Activated naive CD8-positive, alpha-beta T cell treated with anti-CD3 and anti-CD28 coated beads, Interleukin-2, amount 50 U/mL, for 24 hours (primary cell): ENCODE results near the gene SBF2.
"Not testable (repeated sequence)": the region's sequence is repeated elsewhere in the genome, so short reads cannot be mapped to it uniquely, and the experiment has no call there.

ENCODE experiments used
- ATAC-seq: fragments of 150-1000 bp; cut with Tn5 transposase; one replicate; pipeline ENCODE4 v1.10.0; 2021
- DNase-seq: peaks from one replicate; pipeline ENCODE4 v3.0.0; 2021
- H3K27ac Mint-ChIP-seq: one replicate; pipeline ENCODE4 v1.8.0; 2021; ENCODE audit warnings: mild to moderate bottlenecking, mixed read lengths
- H3K27me3 Mint-ChIP-seq: one replicate; pipeline ENCODE4 v1.8.0; 2021; ENCODE audit warnings: mixed read lengths
- H3K36me3 Mint-ChIP-seq: one replicate; pipeline ENCODE4 v1.8.0; 2021; ENCODE audit warnings: low read depth, mixed read lengths
- H3K4me1 Mint-ChIP-seq: one replicate; pipeline ENCODE4 v1.8.0; 2021; ENCODE audit warnings: mixed read lengths
- H3K4me3 Mint-ChIP-seq: one replicate; pipeline ENCODE4 v1.8.0; 2021; ENCODE audit warnings: mild to moderate bottlenecking, moderate library complexity, mixed read lengths
- H3K9me3 Mint-ChIP-seq: one replicate; pipeline ENCODE4 v1.8.0; 2021; ENCODE audit warnings: mixed read lengths

The SBF2 gene

DNA sequence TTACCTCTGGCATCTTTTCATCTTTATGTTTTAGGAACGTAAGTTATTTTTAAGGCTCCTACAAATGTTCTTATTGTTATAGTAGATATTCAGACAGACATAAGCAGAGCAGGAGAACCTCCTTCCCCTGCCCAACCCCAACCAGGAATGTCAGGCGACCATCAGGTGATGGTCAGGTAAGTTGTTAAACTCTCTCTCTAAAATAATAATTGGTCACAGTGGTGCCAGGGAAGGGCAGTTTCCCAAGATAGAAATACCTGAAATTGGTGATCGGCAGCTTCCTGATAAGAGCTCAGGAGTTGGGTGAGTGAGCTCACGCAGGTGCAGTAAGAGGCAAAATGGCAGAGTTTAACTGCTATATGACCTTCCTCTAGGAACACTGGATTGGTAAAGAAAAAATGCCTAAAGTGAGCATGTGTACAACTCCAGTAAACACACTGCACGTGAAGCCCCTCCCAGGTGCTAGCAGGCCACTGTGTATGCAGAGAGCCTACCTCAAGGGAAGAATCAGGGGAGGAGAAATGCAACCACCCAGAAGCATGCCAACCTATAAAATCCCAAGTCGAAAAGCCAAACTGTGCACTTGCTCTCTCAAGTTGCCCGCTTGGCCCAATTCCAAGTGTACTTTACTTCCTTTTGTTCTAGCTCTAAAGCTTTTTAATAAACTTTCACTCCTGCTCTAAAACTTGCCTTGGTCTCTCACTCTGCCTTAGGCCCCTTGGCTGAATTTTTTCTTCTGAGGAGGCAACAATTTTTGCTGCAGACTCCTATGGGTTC is 273.9 kb downstream of the SBF2 start:
- H3K27ac Mint-ChIP-seq = no peak overlapping the region
- DNase-seq (no peak), ATAC-seq (no peak)
- no peaks in the 10 kb centered on the region for H3K27me3 Mint-ChIP-seq
- no peak overlapping the region for H3K4me3 Mint-ChIP-seq
- peaks cover 7% of the 10 kb centered on the region for H3K36me3 Mint-ChIP-seq
- H3K4me1 Mint-ChIP-seq = peaks cover 13% of the 10 kb centered on the region
- no peaks in the 10 kb centered on the region for H3K9me3 Mint-ChIP-seq

DNA sequence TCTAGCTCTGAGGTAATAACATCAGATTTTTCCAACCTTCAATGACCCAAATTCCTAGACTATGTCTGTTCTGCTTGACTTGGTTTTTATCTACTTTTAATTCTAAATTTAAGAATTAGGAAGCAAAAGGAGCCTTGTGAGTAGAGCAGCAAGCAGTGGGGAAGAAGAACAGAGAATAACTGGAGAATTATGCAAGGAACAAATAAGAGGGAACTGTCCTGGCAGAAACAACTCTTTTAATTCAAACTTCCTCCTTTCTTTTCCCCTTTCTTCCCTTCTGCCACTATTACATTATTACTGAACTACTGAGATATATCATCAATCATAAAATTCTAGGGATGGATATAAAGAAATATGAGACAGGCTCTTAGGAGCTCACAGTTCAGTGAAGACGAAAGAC is 276.1 kb downstream of the SBF2 start:
- peaks cover 11% of the 10 kb centered on the region for H3K36me3 Mint-ChIP-seq
- no peaks in the 10 kb centered on the region for H3K27me3 Mint-ChIP-seq
- H3K4me1 Mint-ChIP-seq = peaks cover 13% of the 10 kb centered on the region

GRCh38 chr11:10017050-10017449 is 277.0 kb downstream of the SBF2 start:
- ATAC-seq = no peak
- peaks cover 13% of the 10 kb centered on the region for H3K36me3 Mint-ChIP-seq

More for the DNA sequence above, 276.1 kb downstream of the SBF2 start:
- no peak for ATAC-seq
- H3K9me3 Mint-ChIP-seq = peaks cover 16% of the 10 kb centered on the region
- H3K4me3 Mint-ChIP-seq = no peak overlapping the region
- DNase-seq = no peak
- no peak overlapping the region for H3K27ac Mint-ChIP-seq

GRCh38 chr11:10012068-10012467 is 282.0 kb downstream of the SBF2 start:
- Mint-ChIP-seq H3K4me1 (no peaks in the 10 kb centered on the region), H3K9me3 (peaks cover 38% of the 10 kb centered on the region)

More at GRCh38 chr11:10017050-10017449, 277.0 kb downstream of the SBF2 start:
- H3K4me3 Mint-ChIP-seq = no peak overlapping the region
- no peak overlapping the region for H3K27ac Mint-ChIP-seq
- H3K27me3 Mint-ChIP-seq = no peaks in the 10 kb centered on the region
- peaks cover 10% of the 10 kb centered on the region for H3K4me1 Mint-ChIP-seq
- peaks cover 19% of the 10 kb centered on the region for H3K9me3 Mint-ChIP-seq
- DNase-seq = no peak

DNA sequence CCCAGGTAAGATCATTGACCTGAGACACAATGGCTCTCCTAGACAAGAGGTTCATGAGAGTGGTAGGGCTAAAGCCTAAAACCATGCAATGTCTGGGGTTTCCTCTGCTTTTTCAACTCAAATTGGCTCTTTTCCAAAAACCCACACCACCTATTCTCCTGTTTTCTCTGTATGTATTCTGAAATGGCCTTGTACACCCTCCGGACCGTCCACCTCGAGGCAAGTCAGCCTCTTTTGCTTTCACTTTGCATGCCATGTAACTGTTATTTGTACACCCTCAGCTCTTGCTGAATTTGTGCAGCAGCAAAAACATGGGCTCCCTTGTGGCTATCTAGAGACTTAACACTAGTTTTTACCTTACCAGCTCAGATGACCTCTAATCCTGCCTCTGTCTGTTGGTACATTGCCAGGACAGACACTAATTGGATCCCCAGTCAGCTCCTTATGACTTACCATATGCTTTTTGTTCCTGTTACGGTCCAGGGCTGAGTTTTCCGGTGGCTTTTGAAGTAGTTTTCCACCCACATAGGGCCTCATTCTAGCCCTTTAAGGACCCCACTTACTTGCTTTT is 288.0 kb downstream of the SBF2 start:
- DNase-seq = no peak
- no peak for ATAC-seq
- no peaks in the 10 kb centered on the region for H3K4me1 Mint-ChIP-seq
- no peaks in the 10 kb centered on the region for H3K27me3 Mint-ChIP-seq
- peaks cover under 1% of the 10 kb centered on the region for H3K36me3 Mint-ChIP-seq
- peaks cover 9% of the 10 kb centered on the region for H3K9me3 Mint-ChIP-seq
- H3K27ac Mint-ChIP-seq = no peak overlapping the region
- H3K4me3 Mint-ChIP-seq = no peak overlapping the region

More at GRCh38 chr11:10012068-10012467, 282.0 kb downstream of the SBF2 start:
- ATAC-seq (no peak), DNase-seq (no peak)
- H3K27me3 Mint-ChIP-seq = no peaks in the 10 kb centered on the region
- peaks cover 19% of the 10 kb centered on the region for H3K36me3 Mint-ChIP-seq
- H3K27ac Mint-ChIP-seq = no peak overlapping the region
- H3K4me3 Mint-ChIP-seq = no peak overlapping the region

- DNase-seq = no peak
- no peaks in the 10 kb centered on the region for H3K9me3 Mint-ChIP-seq
- no peak for ATAC-seq
- H3K4me1 Mint-ChIP-seq = no peaks in the 10 kb centered on the region
- H3K27me3 Mint-ChIP-seq = no peaks in the 10 kb centered on the region
- no peak overlapping the region for H3K27ac Mint-ChIP-seq
- no peak overlapping the region for H3K4me3 Mint-ChIP-seq
- no peaks in the 10 kb centered on the region for H3K36me3 Mint-ChIP-seq
These were observed 289.4 kb downstream of the SBF2 start for GRCh38 chr11:10004526-10005113.

GRCh38 chr11:10002221-10002620 is 291.8 kb downstream of the SBF2 start:
- DNase-seq (no peak), ATAC-seq (no peak)
- Mint-ChIP-seq H3K36me3 (peaks cover 2% of the 10 kb centered on the region), H3K27ac (no peak overlapping the region), H3K27me3 (no peaks in the 10 kb centered on the region), H3K4me1 (no peaks in the 10 kb centered on the region), H3K4me3 (no peak overlapping the region), H3K9me3 (no peaks in the 10 kb centered on the region)

DNA sequence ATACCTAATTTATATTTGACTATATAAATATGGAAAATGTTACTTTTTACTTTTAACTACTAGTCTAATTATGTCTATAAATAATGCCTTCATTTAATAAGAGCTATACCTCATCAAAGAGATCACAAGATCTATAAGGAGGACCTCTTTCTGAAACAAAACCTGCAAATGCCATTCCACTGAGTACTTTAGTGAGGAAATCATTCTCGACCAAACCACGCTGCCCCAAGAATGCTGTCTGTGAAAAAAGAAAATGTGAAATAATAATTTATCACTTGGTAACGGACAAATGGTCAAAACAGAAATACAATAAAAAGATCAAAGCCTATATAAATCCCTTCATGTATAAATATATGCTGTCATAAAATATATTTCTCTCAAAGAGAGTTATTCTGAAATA is 301.7 kb downstream of the SBF2 start:
- peaks cover 13% of the 10 kb centered on the region for H3K36me3 Mint-ChIP-seq
- H3K4me1 Mint-ChIP-seq = peaks cover 2% of the 10 kb centered on the region
- H3K27ac Mint-ChIP-seq = no peak overlapping the region
- H3K27me3 Mint-ChIP-seq = no peaks in the 10 kb centered on the region
- H3K4me3 Mint-ChIP-seq = no peak overlapping the region
- H3K9me3 Mint-ChIP-seq = no peaks in the 10 kb centered on the region
- ATAC-seq (no peak), DNase-seq (no peak)

- no peak for ATAC-seq
- Mint-ChIP-seq H3K4me3 (no peak overlapping the region), H3K4me1 (peaks cover 10% of the 10 kb centered on the region), H3K36me3 (peaks cover 17% of the 10 kb centered on the region), H3K9me3 (no peaks in the 10 kb centered on the region), H3K27me3 (no peaks in the 10 kb centered on the region), H3K27ac (no peak overlapping the region)
- DNase-seq = no peak
These were observed 303.6 kb downstream of the SBF2 start for GRCh38 chr11:9990221-9990973.

GRCh38 chr11:9987303-9987702 is 306.7 kb downstream of the SBF2 start:
- ATAC-seq, H3K27ac Mint-ChIP-seq: not testable (repeated sequence)

GRCh38 chr11:9982796-9983579 is 311.0 kb downstream of the SBF2 start:
- H3K27ac Mint-ChIP-seq = peak overlapping the region; percentile 32
- DNase-seq (no peak), ATAC-seq (no peak)
- peaks cover 22% of the 10 kb centered on the region for H3K4me1 Mint-ChIP-seq
- H3K9me3 Mint-ChIP-seq = no peaks in the 10 kb centered on the region
- H3K36me3 Mint-ChIP-seq = peaks cover 13% of the 10 kb centered on the region
- H3K27me3 Mint-ChIP-seq = no peaks in the 10 kb centered on the region
- no peak overlapping the region for H3K4me3 Mint-ChIP-seq

More at GRCh38 chr11:9987303-9987702, 306.7 kb downstream of the SBF2 start:
- peaks cover 21% of the 10 kb centered on the region for H3K4me1 Mint-ChIP-seq
- H3K9me3 Mint-ChIP-seq, DNase-seq, H3K27me3 Mint-ChIP-seq, H3K4me3 Mint-ChIP-seq: not testable (repeated sequence)
- peaks cover 20% of the 10 kb centered on the region for H3K36me3 Mint-ChIP-seq

GRCh38 chr11:9982127-9982795 is 311.8 kb downstream of the SBF2 start:
- no peak for DNase-seq
- H3K27me3 Mint-ChIP-seq = no peaks in the 10 kb centered on the region

GRCh38 chr11:9980931-9981330 is 313.1 kb downstream of the SBF2 start:
- Mint-ChIP-seq H3K4me3 (no peak overlapping the region), H3K4me1 (peaks cover 15% of the 10 kb centered on the region), H3K9me3 (no peaks in the 10 kb centered on the region), H3K27ac (no peak overlapping the region), H3K36me3 (peaks cover 5% of the 10 kb centered on the region), H3K27me3 (no peaks in the 10 kb centered on the region)
- DNase-seq (no peak), ATAC-seq (no peak)

More at GRCh38 chr11:9982127-9982795, 311.8 kb downstream of the SBF2 start:
- no peak for ATAC-seq
- H3K36me3 Mint-ChIP-seq = peaks cover 9% of the 10 kb centered on the region
- no peak overlapping the region for H3K27ac Mint-ChIP-seq
- H3K4me1 Mint-ChIP-seq = peaks cover 20% of the 10 kb centered on the region
- no peak overlapping the region for H3K4me3 Mint-ChIP-seq
- no peaks in the 10 kb centered on the region for H3K9me3 Mint-ChIP-seq
